ENCODE measurements around the gene PDCD5. TPM values are rescaled to one million over a fixed set of nuclear protein-coding genes. Genes with fewer than 3 reads are reported as not detected.

Gene PDCD5
- total and polyA plus RNA-seq, 2 donors (not counting 3 experiments of a cell fraction or from before 2014, with no cell fraction given), result 51.7 to 154 TPM

GRCh38 chr19:32605544-32605943 is 24.6 kb downstream of the PDCD5 start:
- Histone ChIP-seq H2AFZ (ENCODE audit: low read depth, low read length) (no peak overlapping the region), H3K36me3 (ENCODE audit: control insufficient read depth in 2 of 2, extremely low read depth in 1 of 2, insufficient read depth in 2 of 2, low read length in 2 of 2) (peaks cover 9 to 19% of the 10 kb centered on the region in 2 experiments), H3K79me2 (ENCODE audit: control insufficient read depth, insufficient read depth, low read length) (no peaks in the 10 kb centered on the region), H3K9me3 (replicated peaks; ENCODE audit: control insufficient read depth, insufficient read depth, low read length) (no peaks in the 10 kb centered on the region), H3K4me1 (ENCODE audit: control insufficient read depth, extremely low read depth, insufficient read depth, low read length) (no peaks in the 10 kb centered on the region), H3K4me2 (ENCODE audit: insufficient read depth, low read length) (no peak overlapping the region), H3K27ac (ENCODE audit: insufficient read depth, low read depth, low read length) (no peak overlapping the region), H3K9ac (replicated peaks; ENCODE audit: extremely low read depth, insufficient read depth, low read length) (no peak overlapping the region), H3K4me3 (replicated peaks in 1 of 3; ENCODE audit: insufficient read depth in 1 of 3, low read depth in 1 of 3, low read length in 3 of 3) (no peak overlapping the region), H3K27me3 (ENCODE audit: control insufficient read depth in 2 of 2, insufficient read depth in 2 of 2, low read length in 2 of 2) (no peaks in the 10 kb centered on the region), H3K9me1 (replicated peaks; ENCODE audit: control insufficient read depth, extremely low read depth, insufficient read depth, low read length) (no peaks in the 10 kb centered on the region), H4K20me1 (replicated peaks; ENCODE audit: control insufficient read depth, extremely low read depth, insufficient read depth, low read length) (no peaks in the 10 kb centered on the region)
- intact Hi-C loops (cut with micrococcal nuclease), result no loop called here
- no TSS peak for BruUV-seq (replicated peaks)
- POLR2A ChIA-PET, result no interaction called here
- FAIRE-seq, result no peak
- TF ChIP-seq FOS (IDR thresholded peaks at IDR 0.05; ENCODE audit: borderline replicate concordance, insufficient read depth, low read length) (no peak), GATA2 (IDR thresholded peaks at IDR 0.05; ENCODE audit: insufficient read depth, insufficient read length, low read depth, low read length) (no peak), MYC (IDR thresholded peaks at IDR 0.05; ENCODE audit: low read depth, low read length) (no peak), EZH2 (IDR thresholded peaks at IDR 0.05; ENCODE audit: borderline replicate concordance, low read depth, low read length, severe bottlenecking) (no peak), JUN (IDR thresholded peaks at IDR 0.05; ENCODE audit: borderline replicate concordance, insufficient read depth, insufficient read length, low read depth) (no peak), POLR2A (IDR thresholded peaks at IDR 0.05; ENCODE audit: low read depth, low read length) (no peak), MAX (IDR thresholded peaks at IDR 0.05; ENCODE audit: insufficient read depth, insufficient read length) (no peak), POLR2AphosphoS5 (IDR thresholded peaks at IDR 0.05; ENCODE audit: insufficient read depth, low read depth, low read length) (no peak), CTCF (IDR thresholded peaks at IDR 0.05; ENCODE audit: extremely low read depth in 1 of 2, insufficient read depth in 1 of 2, low read depth in 1 of 2, low read length in 2 of 2) (no peak)
- CTCF ChIA-PET, result no interaction called here
- dilution Hi-C loops (cut with MboI; ENCODE audit: extremely low pct_ligation_motif_present, low sequenced_read_pairs), result no loop called here
- no peak for DNase-seq (ENCODE audit: low read depth, low spot score)
